Measurements from ENCODE around the gene METTL17. TPM values are rescaled to one million over a fixed set of nuclear protein-coding genes. Genes with fewer than 3 reads are reported as not detected.

Gene METTL17
- total and polyA plus RNA-seq, 2 of the 13 experiments (the other 11 are each of a cell fraction or from before 2014, with no cell fraction given): 122 to 199 TPM

DNA sequence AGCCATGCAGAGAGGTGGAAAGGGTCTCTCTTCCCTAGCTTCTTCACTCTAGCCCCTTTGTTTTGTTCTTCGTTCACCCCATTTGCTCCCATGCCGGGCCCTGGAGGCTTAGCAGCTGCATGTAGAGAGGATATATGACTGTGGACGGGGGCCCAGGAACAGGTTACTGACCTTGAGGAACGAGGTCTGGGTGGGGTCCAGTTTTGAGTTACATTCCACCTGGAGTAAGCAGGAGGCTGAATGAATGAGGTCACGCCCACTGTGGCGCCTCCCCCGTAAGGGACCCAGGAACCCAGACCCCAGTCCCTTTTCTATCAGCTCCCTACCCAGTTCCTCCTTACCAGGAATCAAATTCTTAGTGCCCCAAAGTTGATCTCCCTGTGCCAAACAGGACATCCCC, 28.5 kb downstream of the METTL17 start:
- no peak overlapping the region for H3K4me2 ChIP-seq (ENCODE audit: low read depth, low read length)
- peaks cover 4% of the 10 kb centered on the region for H3K79me2 ChIP-seq (ENCODE audit: insufficient read depth, low read length)
- FAIRE-seq: no peak
- 95% methylated on average over 7 of the region's 7 CpGs for WGBS (ENCODE audit: low lambda C conversion rate)
- peaks cover 35 to 51% of the 10 kb centered on the region in 2 experiments for H3K36me3 ChIP-seq (replicated peaks in 1 of 2; ENCODE audit: control insufficient read depth in 1 of 2, insufficient read depth in 2 of 2, low read length in 2 of 2)
- no TSS peak for BruUV-seq (replicated peaks)
- H3K4me1 ChIP-seq (ENCODE audit: insufficient read depth, low read length): peaks cover 33% of the 10 kb centered on the region
- no peaks in the 10 kb centered on the region for H4K20me1 ChIP-seq (ENCODE audit: insufficient read depth, low read length)
- in situ Hi-C loops (cut with HindIII; ENCODE audit: extremely low pct_ligation_motif_present, low pct_unique_long_range_greater_than_20kb) (loop anchor here (5.0 kb wide), 1 partner anchor 84 kb away; the partner anchor contains the start of gene TMEM253), intact Hi-C loops (cut with micrococcal nuclease; ENCODE audit: unreplicated experiment) (no loop called here)
- H3K9me3 ChIP-seq (ENCODE audit: low read length): no peaks in the 10 kb centered on the region
- no peak overlapping the region for H3K9ac ChIP-seq (ENCODE audit: insufficient read depth, low read depth, low read length)
- ChIA-PET POLR2A (interaction anchor here (1.5 to 8.0 kb wide), 2 partner anchors 21 to 37 kb away, joined by 4 to 112 read pairs; no protein-coding TSS in a partner anchor), CTCF (ENCODE audit: low intra/inter-chr PET ratio, low total read pairs) (interaction anchor here (1.1 kb wide), 1 partner anchor 21 kb away, joined by 3 read pairs; no protein-coding TSS in a partner anchor)
- TF ChIP-seq PRPF4 (IDR thresholded peaks at IDR 0.05; ENCODE audit: low read depth, low read length, poor library complexity, severe bottlenecking): no peak
- no peak for ATAC-seq
- no peaks in the 10 kb centered on the region for H3K27me3 ChIP-seq (ENCODE audit: control insufficient read depth in 1 of 2, insufficient read depth in 2 of 2, low read length in 2 of 2)
- H3K27ac ChIP-seq (ENCODE audit: extremely low read length, insufficient read depth, low read length): no peak overlapping the region
- no peak overlapping the region for H2AFZ ChIP-seq (ENCODE audit: low read length)
- H3K4me3 ChIP-seq (replicated peaks in 1 of 3; ENCODE audit: insufficient read depth in 1 of 3, low read depth in 2 of 3, low read length in 3 of 3): no peak overlapping the region
- no peak for DNase-seq (ENCODE audit: low spot score)

DNA sequence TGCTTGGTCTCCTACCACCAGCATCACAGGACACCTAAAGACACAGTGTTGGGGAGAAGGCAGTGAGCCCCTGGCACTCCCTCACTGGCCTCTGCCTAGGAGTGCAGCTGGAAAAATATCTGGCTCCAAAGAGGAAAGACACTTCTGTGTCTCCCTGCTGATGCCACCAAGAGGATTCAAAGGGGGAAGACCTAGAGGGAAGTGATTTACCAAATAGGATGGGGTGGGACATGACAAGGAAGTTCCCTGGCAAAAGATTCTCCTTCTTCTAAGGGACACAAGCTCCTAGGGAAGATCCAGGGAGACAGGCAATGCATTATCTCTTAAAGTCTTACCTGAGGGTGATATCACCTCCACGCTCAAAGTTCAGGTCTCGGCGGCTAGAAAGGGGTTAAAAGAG, 29.0 kb downstream of the METTL17 start:
- no peak overlapping the region for H3K4me3 ChIP-seq (replicated peaks in 1 of 3; ENCODE audit: insufficient read depth in 1 of 3, low read depth in 2 of 3, low read length in 3 of 3)
- no peak overlapping the region for H3K4me2 ChIP-seq (ENCODE audit: low read depth, low read length)
- peaks cover 7% of the 10 kb centered on the region for H3K79me2 ChIP-seq (ENCODE audit: insufficient read depth, low read length)
- intact Hi-C loops (cut with micrococcal nuclease; ENCODE audit: unreplicated experiment): no loop called here
- in situ Hi-C loops (cut with HindIII; ENCODE audit: extremely low pct_ligation_motif_present, low pct_unique_long_range_greater_than_20kb): loop anchor here (5.0 kb wide), 1 partner anchor 84 kb away; the partner anchor contains the start of gene TMEM253
- peaks cover 38% of the 10 kb centered on the region for H3K4me1 ChIP-seq (ENCODE audit: insufficient read depth, low read length)
- ATAC-seq (no peak), DNase-seq (ENCODE audit: low spot score) (no peak), FAIRE-seq (no peak)
- H3K27me3 ChIP-seq (ENCODE audit: control insufficient read depth in 1 of 2, insufficient read depth in 2 of 2, low read length in 2 of 2): no peaks in the 10 kb centered on the region
- ChIA-PET CTCF (ENCODE audit: low intra/inter-chr PET ratio, low total read pairs) (interaction anchor here (1.2 kb wide), 1 partner anchor 21 kb away, joined by 5 read pairs; no protein-coding TSS in a partner anchor), POLR2A (interaction anchor here (1.2 to 8.0 kb wide), 2 partner anchors 21 to 53 kb away, joined by 3 to 112 read pairs; no protein-coding TSS in a partner anchor)
- no peak overlapping the region for H3K9ac ChIP-seq (ENCODE audit: insufficient read depth, low read depth, low read length)
- WGBS (ENCODE audit: low lambda C conversion rate): 99% methylated on average over 3 of the region's 3 CpGs
- no TSS peak for BruUV-seq (replicated peaks)
- H3K36me3 ChIP-seq (replicated peaks in 1 of 2; ENCODE audit: control insufficient read depth in 1 of 2, insufficient read depth in 2 of 2, low read length in 2 of 2): peaks cover 35 to 51% of the 10 kb centered on the region in 2 experiments
- no peaks in the 10 kb centered on the region for H4K20me1 ChIP-seq (ENCODE audit: insufficient read depth, low read length)
- H3K27ac ChIP-seq (ENCODE audit: extremely low read length, insufficient read depth, low read length): no peak overlapping the region
- H3K9me3 ChIP-seq (ENCODE audit: low read length): no peaks in the 10 kb centered on the region
- no peak overlapping the region for H2AFZ ChIP-seq (ENCODE audit: low read length)
- TF ChIP-seq FOXK1 (CRISPR knock-in tag; IDR thresholded peaks at IDR 0.05; ENCODE audit: borderline replicate concordance, low read depth) (no peak), KLF6 (CRISPR knock-in tag; IDR thresholded peaks at IDR 0.05) (no peak), TAF15 (IDR thresholded peaks at IDR 0.05; ENCODE audit: low read depth, low read length, poor library complexity, severe bottlenecking) (no peak), ZNF607 (CRISPR knock-in tag; IDR thresholded peaks at IDR 0.05; ENCODE audit: borderline replicate concordance) (no peak), FOSL2 (CRISPR knock-in tag; IDR thresholded peaks at IDR 0.05) (no peak), STAG1 (CRISPR knock-in tag; IDR thresholded peaks at IDR 0.05) (no peak), ZNF3 (CRISPR knock-in tag; IDR thresholded peaks at IDR 0.05) (no peak), ZNF296 (CRISPR knock-in tag; conservative IDR thresholded peaks at IDR 0.05) (no peak), POLR2AphosphoS2 (IDR thresholded peaks at IDR 0.05; ENCODE audit: low read depth, low read length) (no peak), ZNF253 (CRISPR knock-in tag; IDR thresholded peaks at IDR 0.05; ENCODE audit: borderline replicate concordance) (no peak)
- TF ChIP-seq, protein P1, sequence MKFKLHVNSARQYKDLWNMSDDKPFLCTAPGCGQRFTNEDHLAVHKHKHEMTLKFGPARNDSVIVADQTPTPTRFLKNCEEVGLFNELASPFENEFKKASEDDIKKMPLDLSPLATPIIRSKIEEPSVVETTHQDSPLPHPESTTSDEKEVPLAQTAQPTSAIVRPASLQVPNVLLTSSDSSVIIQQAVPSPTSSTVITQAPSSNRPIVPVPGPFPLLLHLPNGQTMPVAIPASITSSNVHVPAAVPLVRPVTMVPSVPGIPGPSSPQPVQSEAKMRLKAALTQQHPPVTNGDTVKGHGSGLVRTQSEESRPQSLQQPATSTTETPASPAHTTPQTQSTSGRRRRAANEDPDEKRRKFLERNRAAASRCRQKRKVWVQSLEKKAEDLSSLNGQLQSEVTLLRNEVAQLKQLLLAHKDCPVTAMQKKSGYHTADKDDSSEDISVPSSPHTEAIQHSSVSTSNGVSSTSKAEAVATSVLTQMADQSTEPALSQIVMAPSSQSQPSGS (CRISPR knock-in tag; IDR thresholded peaks at IDR 0.05): no peak
- TF ChIP-seq, protein P2, sequence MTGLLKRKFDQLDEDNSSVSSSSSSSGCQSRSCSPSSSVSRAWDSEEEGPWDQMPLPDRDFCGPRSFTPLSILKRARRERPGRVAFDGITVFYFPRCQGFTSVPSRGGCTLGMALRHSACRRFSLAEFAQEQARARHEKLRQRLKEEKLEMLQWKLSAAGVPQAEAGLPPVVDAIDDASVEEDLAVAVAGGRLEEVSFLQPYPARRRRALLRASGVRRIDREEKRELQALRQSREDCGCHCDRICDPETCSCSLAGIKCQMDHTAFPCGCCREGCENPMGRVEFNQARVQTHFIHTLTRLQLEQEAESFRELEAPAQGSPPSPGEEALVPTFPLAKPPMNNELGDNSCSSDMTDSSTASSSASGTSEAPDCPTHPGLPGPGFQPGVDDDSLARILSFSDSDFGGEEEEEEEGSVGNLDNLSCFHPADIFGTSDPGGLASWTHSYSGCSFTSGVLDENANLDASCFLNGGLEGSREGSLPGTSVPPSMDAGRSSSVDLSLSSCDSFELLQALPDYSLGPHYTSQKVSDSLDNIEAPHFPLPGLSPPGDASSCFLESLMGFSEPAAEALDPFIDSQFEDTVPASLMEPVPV (CRISPR knock-in tag; IDR thresholded peaks at IDR 0.05): no peak

All from HepG2 (cell line).